GM21367 (cell line): ENCODE data around the gene TRRAP.
"Not testable (repeated sequence)": the region's sequence is repeated elsewhere in the genome, so short reads cannot be mapped to it uniquely, and the experiment has no call there.

Experiments used
- ATAC-seq: cut with Tn5 transposase; IDR thresholded peaks from one replicate; pipeline ENCODE4 v1.9.1; 2021; ENCODE audit not compliant: unreplicated experiment

Gene TRRAP

DNA sequence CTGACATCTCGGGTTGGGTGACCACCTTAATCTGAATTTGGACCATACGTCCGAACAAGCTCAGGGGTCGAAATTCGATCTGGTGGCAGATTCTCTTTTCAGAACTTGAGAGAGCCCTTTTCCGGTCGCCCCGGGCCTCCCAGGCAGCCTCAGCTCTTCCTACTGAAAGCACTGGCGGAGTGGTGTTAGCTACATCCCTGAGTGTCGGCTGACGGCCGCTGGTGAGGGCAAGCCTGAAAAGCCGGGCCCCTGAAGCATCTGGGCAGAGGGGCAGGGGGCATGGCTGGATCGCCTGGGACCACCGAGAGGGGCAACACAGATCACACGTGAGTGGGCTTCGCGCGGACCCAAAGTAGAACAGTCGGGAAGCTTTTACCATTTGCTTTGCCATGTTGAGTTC, 149.5 kb downstream of the TRRAP start:
- ATAC-seq, result no peak

DNA sequence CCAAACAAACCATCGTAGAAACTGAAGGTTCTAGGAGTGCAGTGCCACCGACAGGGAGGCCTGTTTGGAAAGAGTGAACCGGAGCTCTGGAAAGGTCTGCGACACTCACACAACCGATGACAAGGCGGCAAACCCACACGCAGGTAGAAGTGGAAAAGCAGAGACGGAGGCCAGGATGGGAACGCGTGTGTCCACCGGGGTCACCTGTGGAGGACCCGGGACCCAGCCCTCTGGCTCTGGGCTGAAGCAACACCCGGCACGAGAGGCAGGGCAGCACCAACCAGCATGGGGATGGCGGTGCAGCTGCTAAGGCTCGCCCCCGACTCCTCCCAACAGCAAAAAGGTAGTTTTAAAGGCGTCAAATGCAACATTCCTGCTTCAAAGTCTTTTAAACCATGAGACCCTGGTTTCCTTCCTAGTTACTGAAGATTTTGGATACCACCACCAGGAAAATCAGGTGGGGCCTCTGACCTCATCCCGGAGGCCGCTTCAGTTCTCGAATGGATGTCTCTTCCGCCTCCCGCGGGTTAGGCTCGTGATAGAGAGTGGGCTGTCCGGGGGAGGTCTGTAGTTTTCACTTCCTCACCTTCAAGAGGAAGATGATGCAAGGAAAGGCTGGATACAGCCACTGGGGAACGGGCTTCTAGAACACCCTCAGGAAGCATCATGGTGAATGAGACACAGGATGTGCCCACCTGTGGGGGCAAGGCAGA, 150.1 kb downstream of the TRRAP start:
- ATAC-seq, result no peak

DNA sequence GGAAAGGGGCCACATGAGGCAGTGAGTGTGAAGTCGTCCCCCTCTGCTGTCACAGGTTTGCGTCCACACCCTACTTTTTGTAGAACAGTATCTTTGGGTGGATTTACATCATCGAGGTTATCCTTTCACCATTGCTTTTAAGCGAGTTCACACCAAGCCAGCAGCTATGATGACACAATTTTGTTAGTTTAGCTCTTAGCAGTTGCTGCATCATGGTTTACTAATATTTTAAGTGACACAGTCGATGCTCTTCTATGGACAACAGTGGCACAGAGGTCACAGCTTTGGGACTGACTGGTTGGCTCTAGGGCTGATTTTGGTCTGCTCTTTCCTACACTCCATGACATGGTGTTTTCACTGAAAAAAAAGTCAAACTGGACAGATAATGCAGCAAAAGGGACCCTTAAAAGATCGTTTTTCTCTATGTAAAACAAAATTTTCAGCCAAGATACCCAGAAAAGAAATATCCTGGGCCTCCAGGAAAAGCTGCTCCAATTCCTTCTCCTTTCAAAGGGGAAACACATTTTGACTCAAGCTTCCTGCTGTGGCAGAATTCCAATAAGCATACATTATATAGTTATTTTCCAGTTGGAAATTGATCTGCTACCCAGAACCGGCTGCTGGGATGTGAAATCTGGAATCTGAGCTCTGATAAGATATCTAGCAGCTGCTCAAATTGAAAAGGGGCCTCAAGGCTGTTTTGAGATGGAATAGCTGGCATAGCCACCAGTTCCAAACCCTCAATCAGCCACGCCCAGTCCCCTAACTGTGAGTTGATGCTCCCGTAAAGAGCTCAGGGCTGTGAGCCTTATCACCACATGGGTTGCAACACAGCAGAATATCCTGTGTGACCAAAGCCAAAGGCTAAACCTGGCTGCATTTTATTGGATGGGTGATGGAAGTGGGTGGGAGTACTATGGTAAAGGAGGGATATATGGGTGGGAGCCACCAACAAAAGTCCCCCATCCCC, 151.4 kb downstream of the TRRAP start:
- no peak for ATAC-seq

DNA sequence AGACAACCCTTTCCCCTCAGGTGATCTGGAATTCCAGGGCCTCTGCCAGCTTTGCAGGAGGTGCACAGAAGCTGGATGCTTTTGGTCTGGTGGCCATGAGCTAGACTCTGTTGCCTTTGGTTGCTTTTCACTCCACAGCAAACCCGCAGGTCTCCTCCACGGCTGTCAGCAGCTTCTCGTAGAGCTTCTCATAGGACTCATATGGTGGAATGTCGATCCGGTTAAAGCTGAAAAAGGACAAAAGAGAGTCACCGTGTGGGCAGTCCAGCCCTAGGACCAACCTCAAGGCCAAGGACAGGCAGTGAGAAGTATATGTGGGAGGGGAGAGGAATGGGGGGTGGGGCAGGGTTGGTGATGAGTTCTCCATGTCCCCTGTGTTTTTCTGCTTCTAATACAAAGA, 152.1 kb downstream of the TRRAP start:
- no peak for ATAC-seq

DNA sequence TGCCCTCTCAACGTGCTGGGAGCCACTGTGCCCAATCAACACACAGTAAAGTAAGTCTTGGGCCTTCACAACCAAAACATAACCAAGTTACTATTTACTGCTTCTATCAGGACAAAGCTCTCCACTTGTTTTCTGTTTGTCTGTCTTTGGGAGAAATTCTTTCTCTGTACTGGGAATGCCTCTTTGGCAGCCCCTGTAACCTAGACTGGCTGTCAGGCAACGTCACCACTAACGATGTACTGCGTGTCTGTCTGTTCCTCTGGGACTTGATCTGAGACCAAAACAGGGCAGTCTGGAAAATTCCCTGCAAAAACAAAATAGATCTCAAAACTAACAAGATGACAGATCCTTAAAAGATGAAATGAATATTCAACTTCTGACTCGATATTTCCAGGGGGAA, 152.6 kb downstream of the TRRAP start:
- ATAC-seq, result no peak

DNA sequence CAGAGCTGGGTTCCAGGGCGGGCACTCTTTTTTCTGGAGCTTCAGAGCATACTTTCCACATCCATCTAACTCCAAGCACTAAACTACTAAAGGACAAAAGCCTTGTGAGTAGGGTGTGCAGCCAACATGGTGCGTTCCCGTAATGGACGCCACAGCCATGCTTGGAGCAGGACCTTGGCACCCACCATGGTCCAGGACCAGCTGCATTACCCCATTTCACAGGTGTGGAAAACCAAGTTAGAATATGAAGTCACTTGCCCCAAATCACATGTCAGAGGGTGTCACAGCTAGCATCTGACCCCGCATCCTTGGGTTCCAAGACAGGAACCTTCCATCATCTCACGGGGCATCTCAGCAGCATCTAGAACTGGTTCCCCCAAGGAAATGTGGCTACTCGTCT, 153.2 kb downstream of the TRRAP start:
- no peak for ATAC-seq

DNA sequence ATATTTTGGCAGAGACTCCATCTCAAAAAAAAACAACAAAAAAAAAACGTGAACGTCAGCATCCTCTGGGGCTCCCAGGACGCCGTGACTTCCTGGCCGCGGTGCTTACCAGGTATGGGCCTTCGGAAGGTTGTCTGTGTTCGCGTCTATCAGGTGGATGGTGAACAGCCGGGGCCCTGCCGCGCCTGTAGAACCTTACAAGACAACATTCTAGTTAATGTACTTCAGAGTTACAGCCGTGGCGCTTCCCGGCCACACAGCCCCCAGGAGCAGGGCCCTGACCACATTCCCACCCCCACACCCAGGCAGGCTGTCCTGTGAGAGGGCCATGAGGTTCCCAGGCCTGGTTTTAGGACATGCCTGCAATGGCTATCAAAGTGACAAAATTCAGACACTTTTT, 154.6 kb downstream of the TRRAP start:
- ATAC-seq, result no peak

DNA sequence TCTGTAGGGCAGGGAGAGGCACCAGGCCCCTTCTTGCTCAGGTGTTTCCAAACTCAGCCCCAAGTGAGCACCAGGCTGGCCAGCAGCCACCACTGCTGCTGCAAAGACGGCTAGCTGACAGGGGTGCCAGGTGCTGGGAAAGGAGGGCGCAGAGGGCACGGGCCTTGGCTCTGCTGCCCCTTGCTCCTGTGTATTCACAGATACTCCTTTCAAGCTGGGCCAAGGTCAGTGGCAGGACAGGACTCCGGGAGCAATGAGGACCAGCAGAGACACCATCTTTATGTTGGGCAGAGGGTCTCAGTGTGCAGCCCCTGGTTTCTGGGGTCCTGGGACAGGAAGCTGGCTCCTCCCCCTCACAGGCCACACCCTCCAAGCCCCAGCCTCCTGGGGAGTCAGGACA, 155.4 kb downstream of the TRRAP start:
- ATAC-seq, result no peak

DNA sequence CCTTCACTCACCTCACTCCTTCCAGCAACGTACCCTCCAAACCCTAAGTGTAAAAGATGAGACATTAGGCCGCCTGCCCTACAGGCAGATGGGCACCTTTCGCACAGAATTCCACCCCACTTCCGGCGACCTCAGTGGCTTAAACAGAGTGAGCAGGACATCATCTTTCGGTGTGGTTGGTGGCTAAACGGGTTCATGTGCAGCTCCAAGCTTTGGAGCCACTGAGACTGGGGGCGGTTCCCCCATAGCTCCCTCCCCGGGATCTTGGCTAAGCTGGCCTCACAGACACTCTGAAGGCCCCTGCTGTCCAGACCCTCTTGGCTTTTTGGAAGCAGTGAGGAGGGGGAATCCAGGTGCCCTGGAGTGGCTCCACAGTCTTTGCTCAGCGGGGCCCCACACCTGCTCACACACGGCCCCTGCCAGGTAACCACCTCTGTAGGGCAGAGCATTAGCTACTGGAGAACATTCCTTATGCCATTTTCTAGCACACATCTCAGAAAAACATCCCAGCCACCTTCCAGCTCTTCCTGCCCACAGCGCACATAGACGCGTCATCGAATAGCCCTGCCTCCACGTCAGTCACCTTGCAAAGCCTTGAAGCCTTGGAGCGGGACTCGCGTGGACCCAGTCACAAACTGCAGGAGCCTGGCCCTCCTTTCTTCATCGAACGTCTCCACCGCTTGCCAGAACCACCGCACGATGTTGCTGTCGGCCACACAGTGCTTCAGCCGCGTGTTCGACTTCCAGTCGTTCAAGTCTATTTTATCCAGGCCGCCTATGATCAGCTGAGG, 156.8 kb downstream of the TRRAP start:
- no peak for ATAC-seq

DNA sequence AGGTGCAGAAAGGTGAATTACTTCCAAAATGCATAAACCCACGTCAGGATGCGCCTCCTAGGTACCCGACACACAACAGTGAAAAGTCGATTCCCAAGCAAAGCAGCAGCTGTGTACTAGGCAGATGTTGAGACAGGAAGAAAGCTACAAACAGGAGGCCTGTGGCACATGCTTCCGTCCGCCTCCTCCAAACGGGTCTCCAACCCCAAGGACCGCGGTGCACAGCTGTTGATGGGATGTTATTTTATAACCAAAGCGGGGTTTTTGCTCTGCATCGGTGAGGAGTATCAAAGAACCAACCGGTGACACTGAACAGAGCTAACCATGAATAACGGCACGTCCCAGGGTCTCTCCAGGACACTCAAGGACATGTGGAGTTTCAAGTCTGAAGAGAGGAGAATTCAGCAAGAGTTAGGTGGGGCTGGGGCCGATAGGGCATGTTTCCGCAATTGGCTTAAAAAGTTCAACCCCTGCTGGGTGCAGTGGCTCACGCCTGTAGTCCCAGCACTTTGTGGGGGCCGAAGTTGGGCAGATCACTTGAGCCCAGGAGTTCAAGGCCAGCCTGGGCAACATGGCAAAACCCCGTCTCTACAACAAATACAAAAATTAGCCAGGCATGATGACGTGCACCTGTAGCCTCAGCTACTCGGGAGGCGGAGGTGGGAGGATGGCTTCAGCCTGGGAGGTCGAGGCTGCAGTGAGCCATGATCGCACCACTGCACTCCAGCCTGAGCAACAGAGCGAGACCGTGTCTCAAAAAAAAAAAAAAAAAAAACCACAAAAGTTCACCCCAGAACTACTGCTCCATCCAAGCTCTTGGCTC, 157.6 kb downstream of the TRRAP start:
- no peak for ATAC-seq

DNA sequence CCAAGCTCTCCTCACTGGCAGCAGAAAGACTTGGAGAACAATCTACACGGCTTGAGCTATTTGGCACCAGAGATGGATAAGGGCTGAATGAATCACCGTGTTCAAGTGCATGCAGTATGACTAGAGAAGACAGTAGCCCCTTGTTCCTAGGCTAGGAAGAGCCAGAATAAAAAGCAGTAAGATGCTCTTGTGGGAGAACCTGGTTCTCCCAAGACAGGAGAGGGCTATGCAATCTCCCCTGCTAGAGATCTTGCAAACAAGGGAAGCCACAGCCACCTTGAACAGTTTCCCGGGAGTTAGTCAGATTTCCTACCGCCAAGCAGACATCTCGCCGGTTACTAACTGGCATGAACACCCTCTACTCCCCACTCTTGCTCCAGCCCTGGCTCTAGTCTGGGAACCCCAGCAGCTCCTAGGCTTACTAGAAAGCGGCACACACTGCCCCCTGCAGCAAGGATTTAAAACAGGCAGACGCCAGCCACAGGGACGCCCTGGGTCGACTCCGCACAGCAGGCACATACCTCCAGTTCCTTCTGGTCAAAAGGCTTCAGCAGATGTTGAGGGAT, 158.3 kb downstream of the TRRAP start:
- no peak for ATAC-seq

DNA sequence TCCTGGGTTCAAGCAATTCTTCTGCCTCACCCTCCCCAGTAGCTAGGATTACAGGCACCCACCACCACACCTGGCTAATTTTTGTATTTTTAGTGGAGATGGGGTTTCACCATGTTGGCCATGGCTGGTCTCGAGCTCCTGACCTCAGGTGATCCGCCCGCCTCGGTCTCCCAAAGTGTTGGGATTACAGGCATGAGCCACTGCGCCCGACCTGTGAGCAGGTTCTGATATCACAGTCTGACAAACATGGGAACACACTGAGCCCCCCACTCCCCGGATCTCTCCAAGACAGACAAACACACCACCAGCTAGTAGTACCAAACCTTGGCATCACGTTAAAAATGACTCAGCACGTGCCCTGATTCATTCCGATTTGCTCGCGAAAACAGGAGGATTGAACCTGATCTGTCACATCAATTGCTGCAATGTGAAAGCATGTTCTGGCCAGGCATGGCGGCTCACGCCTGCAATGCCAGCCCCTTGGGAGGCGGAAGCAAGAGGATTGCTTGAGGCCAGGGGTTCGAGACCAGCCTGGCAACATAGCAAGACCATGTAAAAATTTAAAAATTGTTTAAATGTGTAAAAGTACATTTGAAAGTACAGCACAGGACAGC, 159.1 kb downstream of the TRRAP start:
- ATAC-seq, result no peak

DNA sequence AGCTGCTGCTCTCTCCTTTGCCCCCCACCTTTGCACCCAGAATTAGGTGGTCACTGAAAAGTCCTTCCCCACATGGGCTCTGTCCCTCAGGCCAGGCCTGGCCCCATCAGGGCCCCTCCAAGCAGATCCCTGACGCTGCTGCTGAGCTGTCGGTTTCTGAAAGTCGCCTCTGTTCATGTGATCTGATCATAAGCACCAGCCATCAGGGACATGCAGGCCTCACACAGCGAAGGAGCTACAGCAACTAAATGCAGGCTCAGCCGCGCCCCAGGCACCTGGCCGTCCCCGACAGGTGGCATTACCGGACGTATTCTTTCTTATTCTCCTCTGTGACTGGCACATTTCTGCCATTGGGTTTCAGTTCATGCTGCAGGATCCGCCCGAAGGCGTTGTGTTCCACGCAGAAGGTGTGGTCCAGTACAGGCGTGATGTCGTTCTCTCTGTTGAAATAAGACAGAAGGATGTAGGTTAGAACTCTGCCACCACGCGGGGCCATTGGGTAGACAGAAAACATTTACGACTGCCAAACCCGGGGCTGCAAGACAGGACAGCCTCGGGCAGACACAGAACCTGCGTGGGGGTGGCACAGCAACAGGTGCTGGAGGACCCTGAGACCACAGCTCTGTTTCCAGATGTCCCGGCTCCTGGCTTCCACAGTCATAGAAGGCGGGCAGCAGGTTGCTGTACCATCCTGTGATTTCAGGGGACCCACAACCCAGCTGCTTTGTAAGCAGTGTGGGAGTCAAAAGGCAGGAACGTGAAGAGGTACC, 159.9 kb downstream of the TRRAP start:
- ATAC-seq, result no peak

DNA sequence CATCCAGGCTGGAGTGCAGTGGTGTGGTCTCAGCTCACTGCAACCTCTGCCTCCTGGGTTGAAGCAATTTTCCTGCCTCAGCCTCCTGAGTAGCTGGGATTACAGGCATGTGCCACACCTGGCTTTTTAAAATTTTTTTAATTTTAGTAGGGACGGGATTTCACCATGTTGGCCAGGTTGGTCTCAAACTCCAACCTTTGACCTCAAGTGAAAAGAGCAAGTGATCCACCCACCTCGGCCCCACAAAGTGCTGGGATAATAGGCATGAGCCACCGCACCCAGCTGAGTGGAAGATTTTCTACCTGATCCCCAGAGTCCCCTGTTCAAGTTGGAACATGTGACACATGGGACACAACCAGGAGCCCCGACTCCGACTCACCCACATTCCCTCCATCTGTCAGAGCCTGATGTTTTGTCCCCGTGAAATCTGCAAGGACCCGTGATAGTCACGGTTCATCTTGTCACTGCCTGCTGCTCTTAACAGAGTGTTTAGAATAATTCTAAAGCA, 161.1 kb downstream of the TRRAP start:
- ATAC-seq, result no peak

DNA sequence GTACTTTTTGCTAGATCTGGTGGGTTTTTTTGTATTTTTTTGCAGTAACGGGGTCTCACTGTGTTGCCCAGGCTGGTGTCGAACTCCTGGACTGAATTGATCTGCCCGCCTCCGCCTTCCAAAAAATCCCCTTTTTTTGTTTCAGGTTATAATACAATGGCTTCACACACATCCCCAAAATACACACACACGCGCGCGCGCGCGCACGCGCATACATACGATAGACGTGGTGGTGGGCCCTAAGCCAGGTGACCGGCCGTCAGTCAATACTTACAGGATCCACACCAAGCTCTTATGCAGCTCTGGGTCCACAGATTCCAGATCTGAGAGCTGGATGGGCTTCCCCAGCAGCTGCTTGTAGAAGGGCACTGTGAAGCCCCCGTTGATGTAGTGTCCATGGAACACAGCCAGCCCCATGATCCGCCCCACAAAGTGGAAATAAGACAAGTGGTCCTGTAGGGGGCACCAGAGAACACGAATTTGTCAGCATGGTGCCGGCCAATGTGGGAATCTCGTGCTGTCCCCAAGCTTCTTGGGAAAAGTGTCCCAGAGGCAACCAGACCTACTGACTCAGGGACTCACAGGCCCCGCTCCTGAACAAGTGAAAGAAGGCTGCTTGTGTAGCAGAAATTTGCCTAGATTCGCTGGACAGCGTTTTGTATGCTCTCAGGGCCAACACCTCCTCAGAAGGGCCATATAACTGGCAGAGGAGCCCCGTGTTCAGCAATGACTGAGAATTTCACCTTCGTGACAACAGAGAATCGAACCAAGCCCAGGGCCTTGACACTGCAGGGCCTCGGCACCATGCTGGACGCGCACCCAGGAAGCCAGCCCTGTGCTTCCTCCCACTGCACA, 162.0 kb downstream of the TRRAP start:
- no peak for ATAC-seq

DNA sequence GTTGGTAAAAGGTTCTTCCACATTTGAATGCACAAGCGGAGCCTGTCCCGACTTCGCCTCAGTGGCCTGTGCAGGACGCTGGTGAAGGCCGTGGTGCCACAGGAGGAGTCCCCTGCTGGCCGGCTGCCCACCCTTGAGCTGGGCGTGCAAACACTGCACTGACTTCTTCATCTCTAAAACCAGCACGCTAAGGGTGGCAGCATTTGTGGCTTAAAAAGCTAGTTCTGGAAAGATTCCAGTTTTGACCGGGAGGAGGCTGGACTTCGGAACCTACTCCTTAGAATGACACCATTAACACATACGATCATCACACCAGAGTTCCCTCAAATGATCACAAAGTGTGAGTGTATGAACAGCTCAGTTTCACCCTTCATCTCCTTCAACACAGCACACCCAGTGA, 163.2 kb downstream of the TRRAP start:
- ATAC-seq, result no peak

DNA sequence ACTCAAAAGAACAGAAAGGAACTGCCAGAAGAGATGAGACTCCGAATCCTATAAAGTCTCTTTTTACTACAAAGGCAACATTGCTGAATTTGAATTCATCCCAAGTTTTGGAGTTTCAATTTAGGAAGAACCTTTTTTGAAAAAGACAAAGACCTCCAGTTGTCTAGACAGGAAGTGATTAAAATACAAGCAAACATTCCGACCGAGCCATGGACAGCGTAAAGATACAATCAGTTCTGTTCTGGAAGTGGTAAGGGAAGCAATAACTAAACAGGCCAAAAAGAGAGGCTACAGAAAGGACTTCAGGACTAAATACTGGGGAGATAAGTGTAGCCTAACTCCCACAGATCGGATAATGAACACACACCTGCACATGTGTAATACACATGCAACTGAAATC, 164.6 kb downstream of the TRRAP start:
- ATAC-seq, result no peak

DNA sequence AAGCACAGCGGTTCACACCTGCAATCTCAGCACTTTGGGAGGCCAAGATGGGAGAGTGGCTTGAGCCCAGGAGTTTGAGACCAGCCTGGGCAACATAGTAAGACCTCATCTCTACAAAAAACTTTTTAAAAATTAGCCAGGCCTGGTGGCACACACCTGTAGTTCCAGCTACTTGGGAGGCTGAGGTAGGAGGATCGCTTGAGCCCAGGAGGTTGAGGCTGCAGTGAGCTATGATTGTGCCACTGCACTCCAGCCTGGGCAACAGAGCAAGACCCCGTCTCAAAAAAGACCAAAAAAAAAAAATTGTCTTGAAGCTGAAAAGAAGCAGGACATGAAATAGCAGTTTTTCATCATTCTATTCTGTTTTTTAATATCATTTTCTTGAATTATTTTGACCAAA, 166.5 kb downstream of the TRRAP start:
- not testable (repeated sequence) for ATAC-seq
